Measurements from ENCODE around the gene BMPR1B. TPM values are rescaled to one million over a fixed set of nuclear protein-coding genes. Genes with fewer than 3 reads are reported as not detected.

Gene BMPR1B
- total RNA-seq, 2 donors from 2014 or later: not detected

GRCh38 chr4:95007998-95008397, 250.2 kb downstream of the BMPR1B start:
- Mint-ChIP-seq H3K4me1 (no peaks in the 10 kb centered on the region), H3K27me3 (peaks cover 13% of the 10 kb centered on the region), H3K36me3 (ENCODE audit: low read depth) (no peaks in the 10 kb centered on the region)

GRCh38 chr4:95013236-95013635, 255.5 kb downstream of the BMPR1B start:
- Mint-ChIP-seq H3K27ac (no peak overlapping the region), H3K36me3 (ENCODE audit: low read depth) (no peaks in the 10 kb centered on the region), H3K27me3 (peaks cover 9% of the 10 kb centered on the region), H3K4me3 (no peak overlapping the region), H3K9me3 (no peaks in the 10 kb centered on the region), H3K4me1 (peaks cover 4% of the 10 kb centered on the region)
- ATAC-seq (replicated peaks): no peak

More at GRCh38 chr4:95007998-95008397, 250.2 kb downstream of the BMPR1B start:
- Mint-ChIP-seq H3K9me3 (no peaks in the 10 kb centered on the region), H3K27ac (no peak overlapping the region), H3K4me3 (no peak overlapping the region)
- no peak for ATAC-seq (replicated peaks)

- H3K4me3 Mint-ChIP-seq: no peak overlapping the region
- H3K36me3 Mint-ChIP-seq (ENCODE audit: low read depth): no peaks in the 10 kb centered on the region
- H3K27me3 Mint-ChIP-seq: peaks cover 7% of the 10 kb centered on the region
- no peak for ATAC-seq (replicated peaks)
- peaks cover 4% of the 10 kb centered on the region for H3K4me1 Mint-ChIP-seq
- H3K27ac Mint-ChIP-seq: no peak overlapping the region
- H3K9me3 Mint-ChIP-seq: no peaks in the 10 kb centered on the region
Measured at GRCh38 chr4:95014068-95014467, 256.3 kb downstream of the BMPR1B start.

GRCh38 chr4:95017305-95018064, 259.7 kb downstream of the BMPR1B start:
- Mint-ChIP-seq H3K27ac (no peak overlapping the region), H3K36me3 (ENCODE audit: low read depth) (no peaks in the 10 kb centered on the region), H3K4me3 (no peak overlapping the region), H3K9me3 (no peaks in the 10 kb centered on the region), H3K27me3 (no peaks in the 10 kb centered on the region), H3K4me1 (peaks cover 4% of the 10 kb centered on the region)
- ATAC-seq (replicated peaks): no peak

- Mint-ChIP-seq H3K27me3 (no peaks in the 10 kb centered on the region), H3K27ac (no peak overlapping the region)
Measured at GRCh38 chr4:95018785-95019184, 261.0 kb downstream of the BMPR1B start.

GRCh38 chr4:95020521-95020920, 262.8 kb downstream of the BMPR1B start:
- H3K27me3 Mint-ChIP-seq: no peaks in the 10 kb centered on the region
- H3K36me3 Mint-ChIP-seq (ENCODE audit: low read depth): no peaks in the 10 kb centered on the region
- H3K27ac Mint-ChIP-seq: no peak overlapping the region
- H3K4me1 Mint-ChIP-seq: peaks cover 4% of the 10 kb centered on the region
- no peaks in the 10 kb centered on the region for H3K9me3 Mint-ChIP-seq
- H3K4me3 Mint-ChIP-seq: no peak overlapping the region
- ATAC-seq (replicated peaks): no peak

More at GRCh38 chr4:95018785-95019184, 261.0 kb downstream of the BMPR1B start:
- ATAC-seq (replicated peaks): no peak
- peaks cover 4% of the 10 kb centered on the region for H3K4me1 Mint-ChIP-seq
- no peaks in the 10 kb centered on the region for H3K36me3 Mint-ChIP-seq (ENCODE audit: low read depth)
- H3K9me3 Mint-ChIP-seq: no peaks in the 10 kb centered on the region
- H3K4me3 Mint-ChIP-seq: no peak overlapping the region

- no peak overlapping the region for H3K27ac Mint-ChIP-seq
- H3K9me3 Mint-ChIP-seq: no peaks in the 10 kb centered on the region
- no peaks in the 10 kb centered on the region for H3K36me3 Mint-ChIP-seq (ENCODE audit: low read depth)
- no peaks in the 10 kb centered on the region for H3K27me3 Mint-ChIP-seq
- no peak overlapping the region for H3K4me3 Mint-ChIP-seq
- H3K4me1 Mint-ChIP-seq: peaks cover 4% of the 10 kb centered on the region
- no peak for ATAC-seq (replicated peaks)
Measured at GRCh38 chr4:95021099-95021498, 263.3 kb downstream of the BMPR1B start.

GRCh38 chr4:95023110-95023509, 265.4 kb downstream of the BMPR1B start:
- H3K4me1 Mint-ChIP-seq: no peaks in the 10 kb centered on the region
- H3K4me3 Mint-ChIP-seq: no peak overlapping the region
- no peak overlapping the region for H3K27ac Mint-ChIP-seq
- no peaks in the 10 kb centered on the region for H3K27me3 Mint-ChIP-seq
- no peaks in the 10 kb centered on the region for H3K9me3 Mint-ChIP-seq
- ATAC-seq (replicated peaks): no peak
- no peaks in the 10 kb centered on the region for H3K36me3 Mint-ChIP-seq (ENCODE audit: low read depth)

- no peaks in the 10 kb centered on the region for H3K9me3 Mint-ChIP-seq
- H3K36me3 Mint-ChIP-seq (ENCODE audit: low read depth): no peaks in the 10 kb centered on the region
- no peaks in the 10 kb centered on the region for H3K27me3 Mint-ChIP-seq
- ATAC-seq (replicated peaks): no peak
- H3K4me3 Mint-ChIP-seq: no peak overlapping the region
- no peaks in the 10 kb centered on the region for H3K4me1 Mint-ChIP-seq
- no peak overlapping the region for H3K27ac Mint-ChIP-seq
Measured at GRCh38 chr4:95027905-95028618, 270.3 kb downstream of the BMPR1B start.

- Mint-ChIP-seq H3K4me1 (no peaks in the 10 kb centered on the region), H3K36me3 (ENCODE audit: low read depth) (no peaks in the 10 kb centered on the region), H3K9me3 (peaks cover 4% of the 10 kb centered on the region), H3K27me3 (peaks cover 12% of the 10 kb centered on the region), H3K27ac (no peak overlapping the region), H3K4me3 (no peak overlapping the region)
- no peak for ATAC-seq (replicated peaks)
Measured at GRCh38 chr4:95038791-95039190, 281.0 kb downstream of the BMPR1B start.

- ATAC-seq (replicated peaks): no peak
- H3K27ac Mint-ChIP-seq: no peak overlapping the region
- H3K36me3 Mint-ChIP-seq (ENCODE audit: low read depth): no peaks in the 10 kb centered on the region
- H3K27me3 Mint-ChIP-seq: no peaks in the 10 kb centered on the region
- H3K9me3 Mint-ChIP-seq: no peaks in the 10 kb centered on the region
- H3K4me3 Mint-ChIP-seq: no peak overlapping the region
- H3K4me1 Mint-ChIP-seq: no peaks in the 10 kb centered on the region
Measured at GRCh38 chr4:95044324-95044837, 286.6 kb downstream of the BMPR1B start.

- no peak overlapping the region for H3K4me3 Mint-ChIP-seq
- no peaks in the 10 kb centered on the region for H3K36me3 Mint-ChIP-seq (ENCODE audit: low read depth)
- no peak overlapping the region for H3K27ac Mint-ChIP-seq
Measured at GRCh38 chr4:95045429-95045828, 287.7 kb downstream of the BMPR1B start.

GRCh38 chr4:95048296-95048695, 290.5 kb downstream of the BMPR1B start:
- Mint-ChIP-seq H3K9me3 (no peaks in the 10 kb centered on the region), H3K27me3 (no peaks in the 10 kb centered on the region), H3K4me3 (no peak overlapping the region), H3K4me1 (no peaks in the 10 kb centered on the region), H3K27ac (no peak overlapping the region), H3K36me3 (ENCODE audit: low read depth) (no peaks in the 10 kb centered on the region)
- no peak for ATAC-seq (replicated peaks)

More at GRCh38 chr4:95045429-95045828, 287.7 kb downstream of the BMPR1B start:
- Mint-ChIP-seq H3K9me3 (no peaks in the 10 kb centered on the region), H3K4me1 (no peaks in the 10 kb centered on the region), H3K27me3 (no peaks in the 10 kb centered on the region)
- no peak for ATAC-seq (replicated peaks)

GRCh38 chr4:95049551-95050233, 291.9 kb downstream of the BMPR1B start:
- Mint-ChIP-seq H3K27ac (no peak overlapping the region), H3K9me3 (no peaks in the 10 kb centered on the region), H3K36me3 (ENCODE audit: low read depth) (no peaks in the 10 kb centered on the region), H3K4me1 (no peaks in the 10 kb centered on the region), H3K27me3 (no peaks in the 10 kb centered on the region), H3K4me3 (no peak overlapping the region)
- ATAC-seq (replicated peaks): no peak
